Inflammatory macrophage treated with lipopolysaccharide for 4 hours (primary cell): ENCODE results near the gene DMD.

Experiments
- DNase-seq: peaks from one replicate; pipeline ENCODE4 v3.0.0-alpha.2; 2020

The DMD gene

DNA sequence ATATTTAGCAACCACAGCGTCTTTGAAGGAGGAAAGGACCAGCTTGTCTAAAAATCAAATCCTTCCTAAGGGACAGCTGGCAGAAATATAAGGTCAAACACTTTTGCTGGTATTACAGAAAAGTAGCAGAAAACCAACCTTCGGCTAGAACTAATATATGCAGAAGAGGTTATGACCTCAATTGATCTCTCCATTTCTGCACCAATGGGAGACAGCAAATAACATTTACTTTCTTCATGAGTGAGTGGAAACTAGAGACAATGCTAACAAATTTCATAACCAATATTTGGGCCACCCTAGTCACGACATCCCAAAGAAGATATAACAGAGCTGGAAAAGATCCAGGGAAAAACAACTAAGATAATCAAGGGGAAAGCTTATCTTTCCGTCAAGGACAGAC, 1892.5 kb downstream of the DMD start:
- no peak for DNase-seq

GRCh38 chrX:31316340-31316991, 1894.9 kb downstream of the DMD start:
- DNase-seq: no peak

DNA sequence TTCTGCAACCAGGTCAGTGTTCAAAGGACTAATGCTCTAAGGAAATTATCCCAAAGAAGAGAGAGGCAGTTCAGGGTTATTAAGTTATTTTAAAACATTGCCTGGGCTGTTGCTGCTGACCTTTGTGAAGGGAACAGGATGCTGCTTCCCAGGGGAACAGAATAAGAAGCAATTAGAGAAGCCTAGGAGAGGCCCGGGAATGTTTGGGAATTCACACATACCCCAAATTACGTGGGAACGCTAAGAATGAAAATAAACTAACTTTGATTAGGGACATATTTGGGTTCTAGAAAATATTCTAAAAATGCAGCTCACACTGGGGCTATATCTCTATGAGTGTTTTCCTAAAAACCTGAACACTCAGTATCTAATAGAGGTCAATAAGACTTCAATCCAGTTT, 1896.4 kb downstream of the DMD start:
- DNase-seq: no peak

GRCh38 chrX:31307952-31308351, 1903.4 kb downstream of the DMD start:
- DNase-seq: no peak

DNA sequence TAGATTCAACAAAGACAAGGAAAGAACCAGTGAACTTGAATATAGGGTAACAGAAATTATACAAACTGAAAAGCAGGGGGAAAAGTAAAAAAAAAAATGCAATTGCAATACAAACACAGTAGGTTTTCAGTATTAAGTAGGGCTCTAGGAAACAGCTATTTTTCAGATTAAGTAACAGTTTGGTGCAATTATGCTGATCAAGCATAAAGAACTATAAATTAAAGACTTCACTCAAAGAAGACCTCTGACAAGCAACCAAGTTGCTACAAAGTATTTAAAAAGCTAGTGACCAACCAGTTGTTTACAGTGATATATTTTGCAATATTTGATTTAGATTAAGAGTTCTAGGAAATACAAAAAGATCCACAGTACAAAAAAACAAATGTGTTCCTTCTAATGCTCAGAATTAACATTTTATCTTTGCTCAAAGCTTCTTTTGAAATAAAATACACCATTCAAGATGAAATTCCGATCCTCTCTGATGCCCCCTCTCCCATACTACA, 1908.7 kb downstream of the DMD start:
- no peak for DNase-seq

GRCh38 chrX:31301941-31302340, 1909.4 kb downstream of the DMD start:
- DNase-seq: no peak

DNA sequence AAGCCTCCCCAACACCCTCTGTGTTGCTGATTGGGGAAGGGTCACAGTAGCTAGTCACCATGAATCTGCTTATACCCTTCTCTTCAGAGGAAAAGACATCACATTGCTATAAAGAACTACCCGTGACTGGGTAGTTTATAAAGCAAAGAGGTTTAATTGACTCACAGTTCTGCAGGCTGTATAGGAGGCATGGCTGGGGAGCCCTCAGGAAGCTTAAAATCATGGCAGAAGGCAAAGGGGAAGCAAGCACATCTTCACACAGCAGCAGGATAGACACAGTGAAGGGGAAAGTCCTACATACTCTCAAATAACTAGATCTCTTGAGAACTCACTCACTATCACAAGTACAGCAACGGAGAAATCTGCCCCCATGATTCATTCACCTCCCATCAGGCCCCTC, 1910.1 kb downstream of the DMD start:
- no peak for DNase-seq

DNA sequence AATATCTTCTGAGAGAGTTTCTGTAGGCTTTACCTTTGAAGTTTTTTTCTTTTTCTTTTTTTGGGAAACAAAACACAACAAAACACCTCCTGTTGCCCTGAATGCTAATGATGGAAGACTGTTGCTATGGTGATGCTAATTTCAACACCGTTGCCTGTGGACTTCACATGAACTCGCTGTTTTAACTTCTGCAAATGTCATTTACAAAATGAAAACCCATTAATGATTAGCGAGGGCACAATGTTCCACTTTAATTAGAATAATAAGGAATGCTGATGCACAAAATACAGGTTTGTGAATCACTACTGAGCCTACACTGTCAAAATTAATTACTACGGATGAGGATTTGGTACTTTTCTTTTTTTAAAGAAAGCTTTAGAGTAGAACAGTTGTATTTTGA, 1912.4 kb downstream of the DMD start:
- no peak for DNase-seq

DNA sequence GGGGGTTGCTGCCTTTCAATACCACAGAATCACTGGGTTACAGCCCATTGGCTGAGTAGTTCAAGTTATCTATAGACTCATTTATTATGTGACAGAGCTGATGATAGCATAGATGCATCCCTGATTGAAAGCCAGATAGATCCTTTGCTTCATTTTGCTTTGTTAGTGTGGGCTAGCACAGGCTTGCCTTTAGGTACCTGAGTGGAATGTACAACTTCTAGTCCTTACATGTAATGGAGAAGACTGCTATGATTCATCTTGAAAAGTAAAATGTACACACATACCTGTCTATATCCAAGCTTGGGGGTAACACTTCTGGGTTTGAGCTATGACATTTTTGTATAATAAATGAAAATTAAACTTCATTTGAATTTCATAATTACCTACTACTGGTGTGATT, 1913.5 kb downstream of the DMD start:
- no peak for DNase-seq

DNA sequence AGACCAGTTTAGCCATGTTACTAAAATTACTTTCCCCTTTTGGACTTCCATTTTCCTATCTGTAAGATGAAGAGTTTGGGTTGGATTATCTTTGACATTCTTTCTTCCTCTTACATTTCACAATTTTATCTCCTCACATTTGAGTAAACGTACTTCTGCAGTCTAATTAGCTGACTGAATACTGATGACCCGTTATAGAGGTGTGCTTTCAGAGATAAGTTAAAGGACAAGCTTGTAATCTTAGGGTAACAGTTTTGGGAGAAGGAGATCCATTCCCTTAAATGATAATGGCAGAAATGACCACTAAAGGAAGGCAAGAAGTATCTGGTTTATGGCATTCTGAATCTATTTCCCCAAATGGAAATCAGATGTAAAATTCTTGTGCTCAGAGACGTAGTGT, 1916.9 kb downstream of the DMD start:
- no peak for DNase-seq

- DNase-seq: no peak
Measured at GRCh38 chrX:31293409-31293808, 1917.9 kb downstream of the DMD start.

DNA sequence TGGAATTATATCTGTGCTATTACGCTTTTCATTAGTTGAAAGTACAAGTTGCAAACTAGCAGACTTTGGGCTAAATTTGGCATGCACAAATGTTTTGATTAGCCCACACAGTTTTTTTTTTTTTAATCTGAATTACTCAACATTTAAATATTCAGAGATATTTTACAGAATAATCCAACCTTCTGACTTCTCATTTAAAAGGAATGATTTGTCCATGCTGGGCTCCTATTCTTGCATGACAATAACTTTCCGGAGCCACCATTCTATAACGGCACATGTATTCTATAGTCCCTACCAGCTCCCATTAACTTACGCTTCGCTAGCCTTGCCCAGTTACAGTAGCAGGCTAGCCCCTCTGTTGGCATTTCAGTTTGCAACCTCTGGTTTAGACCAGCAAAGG, 1920.2 kb downstream of the DMD start:
- DNase-seq: no peak

GRCh38 chrX:31287861-31288260, 1923.5 kb downstream of the DMD start:
- no peak for DNase-seq

DNA sequence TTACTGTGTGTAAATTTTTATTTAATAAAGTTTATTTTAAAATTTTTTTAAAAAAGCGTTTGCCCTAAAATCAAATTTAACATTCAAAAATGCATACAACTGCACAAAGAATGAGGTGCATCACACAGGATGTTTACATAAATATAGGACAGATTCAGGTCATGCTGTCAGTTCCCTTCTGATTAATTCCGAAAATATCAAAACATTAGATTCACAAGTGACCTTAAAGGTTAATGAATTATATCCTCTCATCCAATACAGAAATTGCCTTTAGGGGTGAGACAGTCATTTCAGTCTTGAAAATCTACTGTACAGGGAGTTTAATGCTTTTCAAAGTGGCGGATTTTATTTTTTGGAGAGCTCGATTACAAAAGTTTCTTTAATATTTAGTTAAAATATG, 1930.8 kb downstream of the DMD start:
- no peak for DNase-seq

- DNase-seq: no peak
Measured at GRCh38 chrX:31279359-31279758, 1932.0 kb downstream of the DMD start.

- DNase-seq: no peak
Measured at GRCh38 chrX:31272472-31272775, 1938.9 kb downstream of the DMD start.

DNA sequence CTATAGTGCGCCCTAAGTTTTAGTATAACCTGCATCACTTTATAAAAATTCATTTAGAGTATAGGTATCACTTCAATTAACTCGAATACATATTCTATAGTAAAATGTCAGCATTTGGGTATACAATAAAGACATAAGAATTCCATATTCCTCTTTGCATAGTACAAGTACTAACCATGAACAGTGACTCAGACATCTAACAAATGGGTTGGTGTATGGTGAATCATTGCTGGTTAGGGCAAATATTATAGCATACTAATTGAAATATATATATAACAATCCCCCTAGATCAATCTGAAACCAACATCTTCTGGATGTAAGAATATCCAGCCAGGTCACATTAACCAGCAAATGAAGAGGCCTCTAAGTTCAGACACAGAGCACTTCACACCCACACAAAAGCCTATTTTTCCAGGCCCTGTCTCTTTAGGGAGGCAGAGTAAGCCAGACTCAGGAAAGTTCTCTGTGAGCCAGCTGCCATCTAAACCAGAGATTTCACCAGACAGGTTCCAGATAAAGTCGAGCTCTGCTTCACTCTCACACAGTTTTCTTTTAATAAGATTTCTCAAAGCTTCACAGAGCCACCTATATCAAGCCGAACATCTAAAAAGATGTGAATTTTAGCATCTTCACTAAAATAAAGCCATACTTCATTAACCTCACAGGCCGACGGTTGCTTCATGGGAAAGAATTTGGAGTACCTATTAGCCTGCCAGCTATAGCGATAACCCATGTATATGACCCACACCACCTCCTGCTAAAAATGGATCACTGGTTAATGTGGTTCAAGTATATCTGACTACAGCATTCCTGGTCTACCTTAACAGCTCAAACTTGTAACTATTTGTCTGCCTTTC, 1939.5 kb downstream of the DMD start:
- DNase-seq: no peak

GRCh38 chrX:31269914-31270313, 1941.4 kb downstream of the DMD start:
- no peak for DNase-seq

- no peak for DNase-seq
Measured at GRCh38 chrX:31268359-31268758, 1943.0 kb downstream of the DMD start.

DNA sequence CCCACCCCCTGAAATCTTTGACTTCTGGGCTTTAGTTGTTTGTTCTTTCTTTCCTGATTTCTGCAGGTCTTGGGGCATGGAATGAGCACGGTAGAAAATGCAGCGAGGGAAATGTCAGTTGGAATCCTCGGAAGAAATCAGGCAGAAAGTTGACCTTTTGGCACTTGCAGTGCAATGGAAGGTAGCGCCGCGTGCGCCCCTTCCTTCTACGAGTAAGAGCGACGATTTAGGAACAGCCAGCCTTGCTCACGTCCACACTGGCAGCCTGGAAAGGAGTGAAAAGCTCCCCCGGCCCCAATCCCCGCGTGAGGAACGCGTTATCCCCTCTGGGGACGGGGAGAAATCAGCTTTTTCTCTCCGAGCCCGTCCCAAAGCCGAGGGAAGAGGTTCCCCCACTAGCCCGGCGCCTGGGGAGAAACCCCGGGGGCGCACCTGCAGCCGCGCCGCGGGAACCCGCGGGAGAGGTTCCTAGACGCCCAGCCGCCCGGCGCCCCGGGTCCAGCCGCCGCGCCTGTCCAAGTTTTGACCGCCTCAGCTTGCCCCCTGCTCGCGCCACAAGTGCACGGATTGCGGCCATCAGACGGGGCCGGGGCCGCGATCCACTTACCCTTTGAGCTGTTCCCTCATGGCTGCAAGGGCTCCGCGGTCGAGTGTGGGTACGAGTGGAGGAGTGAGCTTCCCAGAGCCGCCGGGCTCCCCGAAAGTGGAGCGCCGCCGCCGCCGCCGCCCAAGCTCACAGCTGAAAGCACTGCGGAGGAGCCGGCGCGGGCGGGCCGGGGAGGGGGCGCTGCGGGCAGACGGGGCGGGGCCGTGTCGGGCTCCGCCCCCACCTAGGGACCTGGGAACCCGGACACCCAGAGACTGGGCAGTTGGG, 1944.9 kb downstream of the DMD start:
- DNase-seq: no peak

DNA sequence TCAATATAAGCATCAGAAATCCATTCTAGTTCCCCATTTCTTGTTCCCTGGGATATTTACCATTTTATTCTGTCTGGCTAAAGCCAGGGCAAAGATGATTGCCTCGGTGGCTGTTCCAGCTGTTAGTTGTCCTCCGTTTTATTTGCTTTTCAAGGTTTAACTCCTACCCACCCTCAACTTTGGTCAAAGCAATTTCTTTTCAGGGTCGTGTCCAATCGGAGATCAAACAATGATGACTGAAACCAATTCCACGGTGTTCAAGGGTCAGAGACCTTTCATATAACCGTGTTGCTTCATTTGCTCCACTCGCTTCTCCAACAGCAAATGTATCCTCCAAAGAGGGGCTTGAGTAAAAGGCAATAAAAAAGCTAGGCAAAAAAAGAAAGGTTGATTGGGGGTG, 1946.0 kb downstream of the DMD start:
- no peak for DNase-seq

GRCh38 chrX:31260351-31260750, 1951.0 kb downstream of the DMD start:
- DNase-seq: no peak

DNA sequence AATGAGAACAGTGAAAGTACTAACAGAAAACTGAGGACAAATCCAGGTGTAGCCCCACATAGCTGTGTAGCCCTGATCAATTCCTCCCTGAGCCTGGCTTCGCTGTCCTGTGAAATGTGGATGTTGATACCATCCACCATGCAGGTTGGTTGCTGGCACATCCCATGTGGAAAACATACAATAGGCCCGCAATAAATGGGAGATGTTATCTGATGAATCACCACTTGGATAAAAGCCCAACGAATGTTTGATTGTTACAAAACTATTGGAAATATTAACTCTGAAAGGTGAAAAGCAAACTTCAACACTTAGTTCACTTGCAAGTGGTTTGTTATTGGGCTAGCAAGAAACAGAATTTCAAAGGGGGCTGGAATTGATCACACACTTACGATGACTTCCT, 1953.2 kb downstream of the DMD start:
- DNase-seq: no peak
